SK-N-SH (cell line): ENCODE measurements around the gene SUPT5H. TPM values are rescaled to one million over a fixed set of nuclear protein-coding genes. Genes with fewer than 3 reads are reported as not detected.

Experiments
- CTCF ChIA-PET: fragments of 300-600, 350-600 bp; formaldehyde crosslinking; extraction: SDS; loops from one replicate; lab custom pipeline; 2021; lab: Yijun Ruan, JAX
- POLR2A ChIA-PET: fragments of 350-600 bp; sonication (Branson Sonifier 250); formaldehyde crosslinking; extraction: SDS; loops from one replicate; lab custom pipeline; 2020; ENCODE audit warnings: antibody characterized with exemption, inconsistent platforms; lab: Yijun Ruan, JAX
- DNase-seq: peaks from one replicate; pipeline ENCODE4 v3.0.0; 2012
- H2AFZ ChIP-seq: fragments of 200-600 bp; sonication (generic); 2 replicates; pipeline ENCODE4 v1.8.1; 2016; ENCODE audit warnings: antibody characterized with exemption, mild to moderate bottlenecking, low read depth
- H3F3A ChIP-seq: fragments of 200-600 bp; sonication (generic); replicated peaks from 2 replicates; pipeline ENCODE3; 2016; ENCODE audit warnings: antibody characterized with exemption, mild to moderate bottlenecking; ENCODE audit not compliant: insufficient read depth
- H3K27ac ChIP-seq, 2 experiments: fragments of 200-500 bp in 1 of 2; fragments of 200-600 bp in 1 of 2; sonication (Bioruptor generic) in 1 of 2; sonication (generic), shearing (Covaris generic) in 1 of 2; 2 replicates each; pipeline versions ENCODE4 v1.5.1 to v1.6.1; 2014 to 2016; ENCODE audit warnings: low read depth in 2 of 2, inconsistent platforms in 1 of 2, low read length in 1 of 2, mild to moderate bottlenecking in 1 of 2, mixed read lengths in 1 of 2
- H3K27me3 ChIP-seq: fragments of 200-600 bp; sonication (generic), shearing (Covaris generic); 2 replicates; pipeline ENCODE4 v1.6.1; 2016; ENCODE audit warnings: mixed run types; ENCODE audit not compliant: insufficient read depth
- H3K36me3 ChIP-seq, 2 experiments: fragments of 200-500 bp in 1 of 2; fragments of 200-600 bp in 1 of 2; sonication (Bioruptor generic) in 1 of 2; sonication (generic) in 1 of 2; replicated peaks in 1 of 2; 2 replicates each; pipeline versions ENCODE3 to v1.5.1; 2014 to 2016; ENCODE audit warnings: low read length in 1 of 2, mild to moderate bottlenecking in 1 of 2; ENCODE audit not compliant: insufficient read depth in 2 of 2, control insufficient read depth in 1 of 2
- H3K4me1 ChIP-seq, 2 experiments: fragments of 200-500 bp in 1 of 2; fragments of 200-600 bp in 1 of 2; sonication (Bioruptor generic) in 1 of 2; sonication (generic), shearing (Covaris generic) in 1 of 2; 2 replicates each; pipeline versions ENCODE4 v1.5.1 to v1.6.1; 2014 to 2016; ENCODE audit warnings: low read depth in 1 of 2, low read length in 1 of 2, mixed run types in 1 of 2; ENCODE audit not compliant: insufficient read depth in 2 of 2, control insufficient read depth in 1 of 2
- H3K4me2 ChIP-seq: fragments of 200-600 bp; sonication (generic), shearing (Covaris generic); 2 replicates; pipeline ENCODE4 v1.6.1; 2017; ENCODE audit warnings: mixed run types
- H3K4me3 ChIP-seq, 2 experiments: fragments of 200-500 bp in 1 of 2; fragments of 200-600 bp in 1 of 2; sonication (Bioruptor generic) in 1 of 2; sonication (generic), shearing (Covaris generic) in 1 of 2; 2 replicates each; pipeline versions ENCODE4 v1.5.1 to v1.8.1; 2014 to 2016; ENCODE audit warnings: low read depth in 2 of 2, inconsistent platforms in 1 of 2, low read length in 1 of 2, mild to moderate bottlenecking in 1 of 2, mixed read lengths in 1 of 2, moderate library complexity in 1 of 2
- H3K79me2 ChIP-seq: fragments of 200-600 bp; sonication (generic); 2 replicates; pipeline ENCODE4 v1.8.1; 2017; ENCODE audit warnings: mild to moderate bottlenecking; ENCODE audit not compliant: insufficient read depth
- H3K9ac ChIP-seq: fragments of 200-600 bp; sonication (generic); 2 replicates; pipeline ENCODE4 v1.6.1; 2017; ENCODE audit warnings: mixed run types
- H3K9me2 ChIP-seq: fragments of 200-600 bp; sonication (generic); 2 replicates; pipeline ENCODE4 v1.6.1; 2017; ENCODE audit warnings: mixed run types
- H3K9me3 ChIP-seq: fragments of 200-600 bp; sonication (generic); 2 replicates; pipeline ENCODE4 v1.6.1; 2017; ENCODE audit warnings: mixed run types, mild to moderate bottlenecking, moderate library complexity
- H4K20me1 ChIP-seq: fragments of 200-600 bp; sonication (generic); 2 replicates; pipeline ENCODE4 v1.6.1; 2017; ENCODE audit warnings: mild to moderate bottlenecking, mixed run types; ENCODE audit not compliant: insufficient read depth
- EP300 ChIP-seq, 2 experiments: IDR thresholded peaks; 2 replicates each; pipeline versions ENCODE4 v1.4.0 to v1.6.1; 2012; ENCODE audit warnings: borderline replicate concordance in 1 of 2, low read depth in 1 of 2, low read length in 1 of 2
- EZH2phosphoT487 ChIP-seq: fragments of 200-600 bp; sonication (generic); IDR thresholded peaks from 2 replicates; pipeline ENCODE4 v1.6.1; 2017; ENCODE audit warnings: low read depth, mixed run types, mild to moderate bottlenecking, antibody characterized with exemption, moderate library complexity, borderline replicate concordance
- FOXJ3 ChIP-seq: sonication (generic); formaldehyde crosslinking; IDR thresholded peaks from 2 replicates; pipeline ENCODE4 v1.5.1; 2020; ENCODE audit warnings: mild to moderate bottlenecking, missing genetic modification reagents
- FOXM1 ChIP-seq: IDR thresholded peaks from 2 replicates; pipeline ENCODE4 v1.4.0; 2012; ENCODE audit warnings: low read depth, mild to moderate bottlenecking
- GATA2 ChIP-seq: sonication (generic); formaldehyde crosslinking; IDR thresholded peaks from 2 replicates; pipeline ENCODE4 v1.5.0; 2020; ENCODE audit warnings: mild to moderate bottlenecking, missing genetic modification reagents
- MXI1 ChIP-seq: IDR thresholded peaks from 2 replicates; pipeline ENCODE4 v1.6.1; 2012; ENCODE audit warnings: mild to moderate bottlenecking, low read depth, low read length, improper control_type of control experiment
- NRF1 ChIP-seq: IDR thresholded peaks from 2 replicates; pipeline ENCODE4 v1.6.1; 2012; ENCODE audit warnings: low read depth, mild to moderate bottlenecking, low read length
- RAD21 ChIP-seq: IDR thresholded peaks from 2 replicates; pipeline ENCODE4 v1.6.1; 2012; ENCODE audit warnings: mild to moderate bottlenecking, low read length
- RXRA ChIP-seq: IDR thresholded peaks from 2 replicates; pipeline ENCODE4 v1.4.0; 2012; ENCODE audit warnings: low read depth, mild to moderate bottlenecking, borderline replicate concordance
- SIN3A ChIP-seq: IDR thresholded peaks from 2 replicates; pipeline ENCODE4 v1.6.1; 2012; ENCODE audit warnings: low read depth, mild to moderate bottlenecking, low read length, moderate library complexity, borderline replicate concordance
- SMC3 ChIP-seq: IDR thresholded peaks from 2 replicates; pipeline ENCODE4 v1.6.1; 2012; ENCODE audit warnings: low read depth, low read length, improper control_type of control experiment
- TEAD4 ChIP-seq: IDR thresholded peaks from 2 replicates; pipeline ENCODE4 v1.4.0; 2012; ENCODE audit warnings: mild to moderate bottlenecking, borderline replicate concordance; ENCODE audit not compliant: insufficient read depth
- YY1 ChIP-seq: IDR thresholded peaks from 2 replicates; pipeline ENCODE4 v1.4.0; 2012; ENCODE audit warnings: low read depth, mild to moderate bottlenecking
- WGBS: methylation state at CpG from one replicate; pipeline ENCODE4 v1.1.6; 2017; ENCODE audit warnings: low lambda C conversion rate; 5-methylcytosine and 5-hydroxymethylcytosine counted together
- polyA plus RNA-seq, 3 experiments: library from polyadenylated mRNA; depleted of rRNA; stranded (reverse); fragments of >200 nt; gene quantifications; 2 replicates each; pipeline ENCODE4 v1.2.3, GENCODE V29; 2012
- TF ChIP-seq, protein P1 (sequence below): IDR thresholded peaks from 2 replicates; pipeline ENCODE4 v1.6.1; 2012; ENCODE audit warnings: mild to moderate bottlenecking, low read depth, low read length, moderate library complexity
- TF ChIP-seq, protein P2 (sequence below): fragments of 150-350 bp; IDR thresholded peaks from 2 replicates; pipeline ENCODE4 v1.6.1; 2016; ENCODE audit warnings: mild to moderate bottlenecking, low read depth, low read length
- TF ChIP-seq, protein P3 (sequence below): IDR thresholded peaks from 2 replicates; pipeline ENCODE4 v1.4.0; 2012; ENCODE audit warnings: low read depth, borderline replicate concordance

The SUPT5H gene
- polyA plus RNA-seq, 1 of the 3 experiments (the other 2 are of a cell fraction), result 137 TPM

DNA sequence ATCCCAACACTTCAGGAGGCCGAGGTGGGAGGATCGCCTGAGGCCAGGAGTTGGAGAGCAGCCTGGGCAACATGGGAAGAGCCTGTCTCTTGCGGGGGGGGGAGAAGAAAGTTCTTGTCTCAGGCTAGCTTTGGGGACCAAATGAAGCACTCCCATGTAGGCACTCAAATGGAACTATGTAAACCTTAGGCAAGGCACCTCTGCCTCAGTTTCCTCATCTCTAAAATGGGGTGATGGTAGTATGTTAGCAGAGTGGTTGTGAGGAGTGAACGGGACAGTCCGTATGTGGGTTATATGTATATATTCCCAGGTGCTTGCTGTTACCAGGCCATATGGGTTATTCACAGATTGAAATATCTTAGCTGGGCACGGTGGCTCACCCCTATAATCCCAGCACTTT lies 46.8 kb downstream of the SUPT5H start:
- no peak overlapping the region for H3K4me3 ChIP-seq
- H3K4me2 ChIP-seq, result no peak overlapping the region
- H3F3A ChIP-seq, result peaks cover 3% of the 10 kb centered on the region
- H3K36me3 ChIP-seq, result peaks cover 4 to 21% of the 10 kb centered on the region in 2 experiments
- H3K9ac ChIP-seq, result no peak overlapping the region
- TF ChIP-seq YY1 (no peak), TEAD4 (no peak), FOXJ3 (no peak), SMC3 (no peak)
- TF ChIP-seq, protein P1, sequence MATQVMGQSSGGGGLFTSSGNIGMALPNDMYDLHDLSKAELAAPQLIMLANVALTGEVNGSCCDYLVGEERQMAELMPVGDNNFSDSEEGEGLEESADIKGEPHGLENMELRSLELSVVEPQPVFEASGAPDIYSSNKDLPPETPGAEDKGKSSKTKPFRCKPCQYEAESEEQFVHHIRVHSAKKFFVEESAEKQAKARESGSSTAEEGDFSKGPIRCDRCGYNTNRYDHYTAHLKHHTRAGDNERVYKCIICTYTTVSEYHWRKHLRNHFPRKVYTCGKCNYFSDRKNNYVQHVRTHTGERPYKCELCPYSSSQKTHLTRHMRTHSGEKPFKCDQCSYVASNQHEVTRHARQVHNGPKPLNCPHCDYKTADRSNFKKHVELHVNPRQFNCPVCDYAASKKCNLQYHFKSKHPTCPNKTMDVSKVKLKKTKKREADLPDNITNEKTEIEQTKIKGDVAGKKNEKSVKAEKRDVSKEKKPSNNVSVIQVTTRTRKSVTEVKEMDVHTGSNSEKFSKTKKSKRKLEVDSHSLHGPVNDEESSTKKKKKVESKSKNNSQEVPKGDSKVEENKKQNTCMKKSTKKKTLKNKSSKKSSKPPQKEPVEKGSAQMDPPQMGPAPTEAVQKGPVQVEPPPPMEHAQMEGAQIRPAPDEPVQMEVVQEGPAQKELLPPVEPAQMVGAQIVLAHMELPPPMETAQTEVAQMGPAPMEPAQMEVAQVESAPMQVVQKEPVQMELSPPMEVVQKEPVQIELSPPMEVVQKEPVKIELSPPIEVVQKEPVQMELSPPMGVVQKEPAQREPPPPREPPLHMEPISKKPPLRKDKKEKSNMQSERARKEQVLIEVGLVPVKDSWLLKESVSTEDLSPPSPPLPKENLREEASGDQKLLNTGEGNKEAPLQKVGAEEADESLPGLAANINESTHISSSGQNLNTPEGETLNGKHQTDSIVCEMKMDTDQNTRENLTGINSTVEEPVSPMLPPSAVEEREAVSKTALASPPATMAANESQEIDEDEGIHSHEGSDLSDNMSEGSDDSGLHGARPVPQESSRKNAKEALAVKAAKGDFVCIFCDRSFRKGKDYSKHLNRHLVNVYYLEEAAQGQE, result no peak
- no peaks in the 10 kb centered on the region for H3K27me3 ChIP-seq
- H3K4me1 ChIP-seq, result no peaks in the 10 kb centered on the region
- no peaks in the 10 kb centered on the region for H3K9me2 ChIP-seq
- WGBS, result 95% methylated on average over 6 of the region's 6 CpGs
- no peaks in the 10 kb centered on the region for H4K20me1 ChIP-seq
- H3K79me2 ChIP-seq, result no peaks in the 10 kb centered on the region
- H3K9me3 ChIP-seq, result no peaks in the 10 kb centered on the region
- ChIA-PET CTCF (interaction anchor here (1.2 to 1.4 kb wide), 2 partner anchors 10 to 41 kb away, joined by 4 to 5 read pairs; partner anchors contain the start of gene EID2B), POLR2A (no interaction called here)
- no peak for DNase-seq
- no peak overlapping the region for H3K27ac ChIP-seq
- H2AFZ ChIP-seq, result no peak overlapping the region

- no peak for DNase-seq
- Histone ChIP-seq H3K9me2 (no peaks in the 10 kb centered on the region), H3K9me3 (no peaks in the 10 kb centered on the region), H3K9ac (no peak overlapping the region), H3K27me3 (no peaks in the 10 kb centered on the region; the same call in 1 of the 2 replicates), H3K4me3 (no peak overlapping the region), H3K36me3 (peaks cover 4 to 21% of the 10 kb centered on the region in 2 experiments), H4K20me1 (no peaks in the 10 kb centered on the region), H3F3A (peaks cover 3% of the 10 kb centered on the region), H2AFZ (no peak overlapping the region), H3K4me2 (no peak overlapping the region), H3K4me1 (no peaks in the 10 kb centered on the region; a peak in 1 of 4 replicates), H3K27ac (no peak overlapping the region), H3K79me2 (no peaks in the 10 kb centered on the region)
- ChIA-PET CTCF (no interaction called here), POLR2A (no interaction called here)
- TF ChIP-seq SIN3A (no peak), MXI1 (no peak)
- 92% methylated on average over 3 of the region's 3 CpGs for WGBS
These were observed 47.4 kb downstream of the SUPT5H start for GRCh38 chr19:39492788-39493187.

- peaks cover 4% of the 10 kb centered on the region in 2 experiments for H3K36me3 ChIP-seq
- no peak overlapping the region for H3K9ac ChIP-seq
- no peak for DNase-seq
- H3K27ac ChIP-seq, result no peak overlapping the region
- POLR2A ChIA-PET, result no interaction called here
- H2AFZ ChIP-seq, result no peak overlapping the region
- H3F3A ChIP-seq, result peaks cover 3% of the 10 kb centered on the region
- no peaks in the 10 kb centered on the region for H3K79me2 ChIP-seq
- no peaks in the 10 kb centered on the region for H4K20me1 ChIP-seq
- H3K27me3 ChIP-seq, result no peaks in the 10 kb centered on the region; the same call in 1 of the 2 replicates
- peaks cover 0 to 9% of the 10 kb centered on the region in 2 experiments; a peak in 1 of 4 replicates for H3K4me1 ChIP-seq
- no peaks in the 10 kb centered on the region for H3K9me3 ChIP-seq
- 93% methylated on average over 5 of the region's 5 CpGs for WGBS
- no peak overlapping the region for H3K4me3 ChIP-seq
- H3K4me2 ChIP-seq, result no peak overlapping the region
- CTCF ChIA-PET, result interaction anchor here (1.6 kb wide), 1 partner anchor 38 kb away, joined by 7 read pairs; the partner anchor contains the start of gene EID2B
- H3K9me2 ChIP-seq, result no peaks in the 10 kb centered on the region
- TF ChIP-seq EP300 (IDR thresholded peaks at IDR 0.05; ENCODE audit: borderline replicate concordance in 1 of 2, low read depth in 1 of 2, low read length in 1 of 2) (no peak), GATA2 (CRISPR knock-in tag) (no peak), NRF1 (no peak), RXRA (no peak), RAD21 (no peak), SIN3A (no peak), EZH2phosphoT487 (no peak), FOXM1 (no peak)
- TF ChIP-seq, protein P2, sequence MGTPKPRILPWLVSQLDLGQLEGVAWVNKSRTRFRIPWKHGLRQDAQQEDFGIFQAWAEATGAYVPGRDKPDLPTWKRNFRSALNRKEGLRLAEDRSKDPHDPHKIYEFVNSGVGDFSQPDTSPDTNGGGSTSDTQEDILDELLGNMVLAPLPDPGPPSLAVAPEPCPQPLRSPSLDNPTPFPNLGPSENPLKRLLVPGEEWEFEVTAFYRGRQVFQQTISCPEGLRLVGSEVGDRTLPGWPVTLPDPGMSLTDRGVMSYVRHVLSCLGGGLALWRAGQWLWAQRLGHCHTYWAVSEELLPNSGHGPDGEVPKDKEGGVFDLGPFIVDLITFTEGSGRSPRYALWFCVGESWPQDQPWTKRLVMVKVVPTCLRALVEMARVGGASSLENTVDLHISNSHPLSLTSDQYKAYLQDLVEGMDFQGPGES, result no peak
- TF ChIP-seq, protein P3, sequence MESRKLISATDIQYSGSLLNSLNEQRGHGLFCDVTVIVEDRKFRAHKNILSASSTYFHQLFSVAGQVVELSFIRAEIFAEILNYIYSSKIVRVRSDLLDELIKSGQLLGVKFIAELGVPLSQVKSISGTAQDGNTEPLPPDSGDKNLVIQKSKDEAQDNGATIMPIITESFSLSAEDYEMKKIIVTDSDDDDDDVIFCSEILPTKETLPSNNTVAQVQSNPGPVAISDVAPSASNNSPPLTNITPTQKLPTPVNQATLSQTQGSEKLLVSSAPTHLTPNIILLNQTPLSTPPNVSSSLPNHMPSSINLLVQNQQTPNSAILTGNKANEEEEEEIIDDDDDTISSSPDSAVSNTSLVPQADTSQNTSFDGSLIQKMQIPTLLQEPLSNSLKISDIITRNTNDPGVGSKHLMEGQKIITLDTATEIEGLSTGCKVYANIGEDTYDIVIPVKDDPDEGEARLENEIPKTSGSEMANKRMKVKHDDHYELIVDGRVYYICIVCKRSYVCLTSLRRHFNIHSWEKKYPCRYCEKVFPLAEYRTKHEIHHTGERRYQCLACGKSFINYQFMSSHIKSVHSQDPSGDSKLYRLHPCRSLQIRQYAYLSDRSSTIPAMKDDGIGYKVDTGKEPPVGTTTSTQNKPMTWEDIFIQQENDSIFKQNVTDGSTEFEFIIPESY, result no peak
These were observed 49.3 kb downstream of the SUPT5H start for GRCh38 chr19:39494661-39495060.
